CD4-positive, alpha-beta T cell (primary cell): ENCODE data around the gene MLXIP. TPM values are rescaled to one million over a fixed set of nuclear protein-coding genes. Genes with fewer than 3 reads are reported as not detected.

ENCODE experiments used
- ATAC-seq: fragments of 200-7000 bp; cut with Tn5 transposase; one replicate; pipeline ENCODE4 v1.10.0; 2022; ENCODE audit warnings: mild to moderate bottlenecking; ENCODE audit not compliant: poor library complexity
- CTCF ChIA-PET: fragments of 350-600 bp; sonication (Branson Sonifier 250); formaldehyde crosslinking; loops from one replicate; lab custom pipeline; 2021; ENCODE audit warnings: antibody characterized with exemption, inconsistent platforms; lab: Charles Lee
- POLR2A ChIA-PET: fragments of 350-600 bp; sonication (Branson Sonifier 250); formaldehyde crosslinking; loops from one replicate; lab custom pipeline; 2021; ENCODE audit warnings: antibody characterized with exemption, inconsistent platforms; lab: Charles Lee
- DNase-seq, 14 experiments: peaks; one replicate each; pipeline ENCODE4 v3.0.0-alpha.2; 2013 to 2020; ENCODE audit warnings: mixed read lengths in 2 of 14
- H3K27ac ChIP-seq, 2 donors: one replicate each; pipeline versions ENCODE4 v1.5.1 to v1.7.0; 2013; ENCODE audit warnings: low read length in 2 of 2, low read depth in 1 of 2, mild to moderate bottlenecking in 1 of 2
- H3K27me3 ChIP-seq, 2 experiments: 1 replicate in 1 of 2; 2 replicates in 1 of 2; pipeline versions ENCODE4 v1.6.1 to v1.7.0; 2013; ENCODE audit warnings: low read length in 2 of 2, control low read depth in 1 of 2, mild to moderate bottlenecking in 1 of 2, moderate library complexity in 1 of 2; ENCODE audit not compliant: insufficient read depth in 2 of 2, control insufficient read depth in 1 of 2
- H3K36me3 ChIP-seq: one replicate; pipeline ENCODE4 v1.6.1; 2013; ENCODE audit warnings: low read length, control low read depth; ENCODE audit not compliant: insufficient read depth
- H3K4me1 ChIP-seq: one replicate; pipeline ENCODE4 v1.6.1; 2013; ENCODE audit warnings: low read length, control low read depth; ENCODE audit not compliant: insufficient read depth
- H3K4me3 ChIP-seq: one replicate; pipeline ENCODE4 v1.5.1; 2013; ENCODE audit warnings: mild to moderate bottlenecking, low read length, moderate library complexity
- H3K9me3 ChIP-seq, 2 experiments: 1 replicate in 1 of 2; 2 replicates in 1 of 2; pipeline versions ENCODE4 v1.6.1 to v1.7.0; 2013; ENCODE audit warnings: low read length in 2 of 2, mild to moderate bottlenecking in 2 of 2, control low read depth in 1 of 2, moderate library complexity in 1 of 2; ENCODE audit not compliant: control insufficient read depth in 1 of 2, insufficient read depth in 1 of 2
- H3K27ac Mint-ChIP-seq: one replicate; pipeline ENCODE4 v1.8.0; 2020; ENCODE audit warnings: mixed read lengths
- H3K27me3 Mint-ChIP-seq: one replicate; pipeline ENCODE4 v1.8.0; 2021; ENCODE audit warnings: mixed read lengths
- H3K36me3 Mint-ChIP-seq: one replicate; pipeline ENCODE4 v1.8.0; 2021; ENCODE audit warnings: low read depth, mixed read lengths
- H3K4me1 Mint-ChIP-seq: one replicate; pipeline ENCODE4 v1.8.0; 2021; ENCODE audit warnings: low read depth, mixed read lengths
- H3K4me3 Mint-ChIP-seq: one replicate; pipeline ENCODE4 v1.8.0; 2020; ENCODE audit warnings: mild to moderate bottlenecking, mixed read lengths
- H3K9me3 Mint-ChIP-seq: one replicate; pipeline ENCODE4 v1.8.0; 2020; ENCODE audit warnings: mixed read lengths
- intact Hi-C, 2 experiments: fragments of 100-400 bp; cut with DNase I in 1 of 2; cut with micrococcal nuclease in 1 of 2; formaldehyde crosslinking; loops; one replicate each; pipeline versions ENCODE4 v1.15.1 to v1.9.0; 2023 to 2025; cut with DNase I, micrococcal nuclease
- total RNA-seq, 174 experiments: library from RNA in 2 of 174; stranded (reverse) in 2 of 174; gene quantifications; one replicate each; pipeline ENCODE4 v1.2.3 and lab custom pipeline; 2021 to 2026
- TF ChIP-seq, protein P1 (sequence below): fragments of 200-600 bp; IDR thresholded peaks from one replicate; pipeline ENCODE4 v1.8.0; 2022; ENCODE audit warnings: antibody characterized with exemption, mild to moderate bottlenecking

Gene MLXIP
- total RNA-seq, 2 experiments from 2014 or later = 98.0 to 99.3 TPM

DNA sequence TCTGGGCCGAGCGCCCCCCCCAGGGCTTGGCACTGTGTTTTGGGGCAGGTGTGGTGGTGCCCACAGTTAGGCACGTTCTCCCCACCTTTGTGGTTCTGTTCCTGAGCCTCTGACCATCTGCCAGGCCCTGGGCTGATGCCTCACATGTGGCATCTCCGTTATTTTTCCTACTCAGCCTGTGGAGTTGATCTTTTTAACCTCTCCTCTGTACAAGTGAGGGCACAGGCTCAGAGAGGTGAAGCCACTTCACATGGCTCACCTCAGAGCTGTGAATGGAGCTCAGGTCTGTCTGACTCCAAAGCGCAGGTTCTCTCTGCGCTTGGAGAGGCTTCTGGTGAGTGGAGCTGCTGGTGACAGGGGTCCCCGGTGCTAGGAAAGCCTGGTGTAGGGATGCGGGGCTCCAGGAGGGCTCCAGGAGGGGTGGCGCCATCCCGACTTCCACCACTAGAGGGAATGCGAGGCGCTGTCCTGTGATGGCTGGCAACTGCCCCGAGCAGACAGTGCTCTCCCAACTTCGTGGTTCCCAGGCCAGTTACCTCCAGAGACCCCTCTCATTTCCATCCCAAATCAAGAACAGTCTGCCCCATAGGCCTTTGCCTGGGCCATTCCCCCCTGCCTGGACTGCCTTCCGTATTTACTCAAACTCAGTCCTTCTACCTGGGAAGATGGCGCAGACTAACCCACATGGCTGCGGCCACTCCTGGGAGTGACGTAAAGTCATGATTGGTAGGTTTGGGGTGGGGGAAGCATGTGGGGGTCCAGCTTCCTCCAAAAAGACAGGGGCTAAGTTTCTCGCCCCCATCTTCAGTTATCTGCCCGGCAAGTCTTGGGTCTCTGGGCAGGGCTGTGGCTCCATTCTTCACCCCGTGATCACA, 47.0 kb upstream of the MLXIP start:
- TF ChIP-seq, protein P1, sequence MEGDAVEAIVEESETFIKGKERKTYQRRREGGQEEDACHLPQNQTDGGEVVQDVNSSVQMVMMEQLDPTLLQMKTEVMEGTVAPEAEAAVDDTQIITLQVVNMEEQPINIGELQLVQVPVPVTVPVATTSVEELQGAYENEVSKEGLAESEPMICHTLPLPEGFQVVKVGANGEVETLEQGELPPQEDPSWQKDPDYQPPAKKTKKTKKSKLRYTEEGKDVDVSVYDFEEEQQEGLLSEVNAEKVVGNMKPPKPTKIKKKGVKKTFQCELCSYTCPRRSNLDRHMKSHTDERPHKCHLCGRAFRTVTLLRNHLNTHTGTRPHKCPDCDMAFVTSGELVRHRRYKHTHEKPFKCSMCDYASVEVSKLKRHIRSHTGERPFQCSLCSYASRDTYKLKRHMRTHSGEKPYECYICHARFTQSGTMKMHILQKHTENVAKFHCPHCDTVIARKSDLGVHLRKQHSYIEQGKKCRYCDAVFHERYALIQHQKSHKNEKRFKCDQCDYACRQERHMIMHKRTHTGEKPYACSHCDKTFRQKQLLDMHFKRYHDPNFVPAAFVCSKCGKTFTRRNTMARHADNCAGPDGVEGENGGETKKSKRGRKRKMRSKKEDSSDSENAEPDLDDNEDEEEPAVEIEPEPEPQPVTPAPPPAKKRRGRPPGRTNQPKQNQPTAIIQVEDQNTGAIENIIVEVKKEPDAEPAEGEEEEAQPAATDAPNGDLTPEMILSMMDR = peak; percentile 67
- peaks cover 3% of the 10 kb centered on the region for H3K4me1 ChIP-seq
- peaks cover 0 to 3% of the 10 kb centered on the region in 2 experiments for H3K9me3 ChIP-seq
- DNase-seq = peak in 12 of 14 experiments; percentile 23 to 65 (median 46)
- H3K27ac ChIP-seq = no peak overlapping the region
- ATAC-seq = peak; percentile 77
- ChIA-PET CTCF (no interaction called here), POLR2A (no interaction called here)
- Mint-ChIP-seq H3K27me3 (no peaks in the 10 kb centered on the region), H3K4me3 (no peak overlapping the region), H3K9me3 (no peaks in the 10 kb centered on the region), H3K4me1 (peaks cover 15% of the 10 kb centered on the region), H3K36me3 (peaks cover 7% of the 10 kb centered on the region), H3K27ac (no peak overlapping the region)
- H3K27me3 ChIP-seq = peaks cover 0 to 5% of the 10 kb centered on the region in 2 experiments
- intact Hi-C loops = no loop called here
- no peak overlapping the region for H3K4me3 ChIP-seq
- H3K36me3 ChIP-seq = no peaks in the 10 kb centered on the region

DNA sequence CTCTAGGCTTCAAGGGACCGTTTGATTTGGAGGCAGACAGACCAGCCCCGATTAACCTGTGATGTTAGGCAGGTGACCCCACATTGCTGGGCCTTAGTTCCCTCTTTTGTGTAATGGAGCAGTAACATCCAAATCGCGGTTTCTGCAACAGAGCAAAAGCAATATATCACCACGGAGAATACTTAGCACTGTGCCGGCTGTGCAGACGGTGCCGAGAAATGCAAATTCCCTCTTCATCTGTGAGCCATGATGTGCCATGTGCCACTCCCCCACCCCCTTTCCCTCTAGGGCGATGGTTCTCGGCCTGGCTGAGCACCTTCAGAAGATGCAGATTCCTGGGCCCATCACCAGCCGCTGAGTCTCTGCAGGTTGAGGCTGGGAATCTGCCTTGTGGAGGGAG, 46.0 kb upstream of the MLXIP start:
- peaks cover 0 to 3% of the 10 kb centered on the region in 2 experiments for H3K9me3 ChIP-seq
- Mint-ChIP-seq H3K36me3 (peaks cover 8% of the 10 kb centered on the region), H3K27me3 (no peaks in the 10 kb centered on the region), H3K27ac (no peak overlapping the region), H3K4me1 (peaks cover 8% of the 10 kb centered on the region), H3K9me3 (no peaks in the 10 kb centered on the region), H3K4me3 (no peak overlapping the region)
- TF ChIP-seq, protein P1 = no peak
- ATAC-seq (no peak), DNase-seq (no peak)
- peaks cover 0 to 5% of the 10 kb centered on the region in 2 experiments for H3K27me3 ChIP-seq
- H3K36me3 ChIP-seq = no peaks in the 10 kb centered on the region
- no peak overlapping the region for H3K4me3 ChIP-seq
- ChIA-PET CTCF (no interaction called here), POLR2A (no interaction called here)
- peaks cover 3% of the 10 kb centered on the region for H3K4me1 ChIP-seq
- no peak overlapping the region for H3K27ac ChIP-seq
- intact Hi-C loops = no loop called here

DNA sequence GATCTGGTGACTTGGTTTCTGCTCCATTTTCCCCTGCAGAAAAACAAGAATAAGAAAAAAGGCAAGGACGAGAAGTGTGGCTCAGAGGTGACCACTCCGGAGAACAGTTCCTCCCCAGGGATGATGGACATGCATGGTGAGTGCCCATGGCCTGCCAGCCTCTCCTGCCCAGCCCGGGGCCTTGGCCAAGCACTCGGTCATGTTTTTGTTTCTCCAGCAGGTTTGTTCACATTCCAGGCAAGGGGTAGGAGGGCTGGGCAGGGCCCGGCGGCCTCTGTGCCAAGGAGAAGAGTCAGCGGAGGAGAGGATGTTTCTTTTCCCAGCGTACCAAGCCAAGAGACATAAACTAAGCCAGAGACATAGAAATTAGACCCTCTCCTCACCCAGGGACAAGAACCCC, 43.3 kb upstream of the MLXIP start:
- CTCF ChIA-PET = no interaction called here
- TF ChIP-seq, protein P1 = no peak
- intact Hi-C loops = no loop called here
- Histone ChIP-seq H3K9me3 (peaks cover 0 to 3% of the 10 kb centered on the region in 2 experiments), H3K4me1 (no peaks in the 10 kb centered on the region), H3K27ac (no peak overlapping the region), H3K4me3 (no peak overlapping the region), H3K27me3 (no peaks in the 10 kb centered on the region), H3K36me3 (peaks cover 3% of the 10 kb centered on the region)
- Mint-ChIP-seq H3K27ac (no peak overlapping the region), H3K36me3 (peaks cover 8% of the 10 kb centered on the region), H3K4me3 (no peak overlapping the region), H3K4me1 (no peaks in the 10 kb centered on the region), H3K27me3 (no peaks in the 10 kb centered on the region), H3K9me3 (no peaks in the 10 kb centered on the region)
- POLR2A ChIA-PET = no interaction called here
- DNase-seq = no peak
- no peak for ATAC-seq
